Urothelium cell line (cell line): Measurements from ENCODE around the gene FOXP1.

Experiments
- DNase-seq: peaks from one replicate; pipeline ENCODE4 v3.0.0; 2011; ENCODE audit warnings: low spot score, mixed read lengths
- FAIRE-seq: peaks from 2 replicates; lab custom pipeline; 2011; peaks lifted over from hg19 to GRCh38; lab: Jason Lieb, UNC

The FOXP1 gene

DNA sequence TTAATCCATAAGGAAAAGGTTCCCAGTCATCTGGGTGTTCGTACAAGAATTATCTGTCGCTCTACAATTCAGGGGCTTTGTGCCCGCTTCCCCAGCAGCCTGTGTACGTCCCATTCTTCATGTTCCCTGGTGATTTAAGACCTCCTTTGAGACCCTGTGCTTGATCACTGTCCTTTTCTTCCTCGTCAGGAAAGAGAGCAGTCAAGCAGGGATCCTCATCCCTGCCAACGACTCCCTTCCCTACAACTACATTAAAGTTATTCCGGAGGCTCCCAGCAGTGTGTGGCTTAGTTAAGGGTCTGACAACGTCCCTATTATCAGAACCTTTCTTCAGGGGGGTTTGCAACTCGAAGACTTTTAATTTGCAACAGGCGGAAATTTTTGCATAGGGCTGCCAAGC, 175.7 kb downstream of the FOXP1 start:
- no peak for FAIRE-seq
- no peak for DNase-seq

DNA sequence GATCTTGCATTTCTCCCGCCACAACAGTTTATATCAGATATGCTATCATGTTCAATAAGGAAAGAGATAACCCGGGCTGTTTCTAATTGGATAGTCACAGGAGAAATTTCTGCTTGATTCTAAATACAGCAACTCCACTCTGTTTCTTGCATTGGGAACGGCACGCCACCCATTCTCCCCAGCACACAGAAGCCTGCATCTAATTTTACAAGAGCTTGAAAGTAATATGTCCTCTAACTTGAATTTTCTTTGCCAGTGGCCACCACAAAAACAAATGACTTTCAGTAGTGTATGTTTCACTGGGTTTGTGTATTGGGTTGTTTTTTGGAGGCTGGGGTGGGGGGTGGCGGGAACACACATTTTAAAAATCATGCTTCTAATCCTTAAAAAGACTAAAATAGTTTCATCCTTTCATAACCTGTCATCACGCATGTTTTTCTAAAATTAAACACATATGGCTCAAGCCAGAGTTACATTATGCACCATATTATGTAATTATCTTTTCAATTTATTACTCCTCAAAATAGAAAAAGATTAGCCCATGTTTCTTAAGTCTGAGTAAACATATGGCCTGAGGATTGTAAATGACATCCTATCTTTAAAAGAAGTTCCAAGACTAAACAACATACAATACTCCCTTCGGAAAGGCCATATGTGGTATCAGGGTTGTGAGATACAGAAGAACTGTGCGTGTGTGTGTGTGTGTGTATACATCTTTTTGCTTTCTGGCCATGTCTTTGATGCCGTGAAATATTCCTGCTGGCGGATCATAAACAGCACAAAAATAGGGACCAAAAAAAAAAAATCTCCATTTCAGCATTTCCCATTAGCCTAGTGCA, 176.3 kb downstream of the FOXP1 start:
- DNase-seq (no peak), FAIRE-seq (no peak)

DNA sequence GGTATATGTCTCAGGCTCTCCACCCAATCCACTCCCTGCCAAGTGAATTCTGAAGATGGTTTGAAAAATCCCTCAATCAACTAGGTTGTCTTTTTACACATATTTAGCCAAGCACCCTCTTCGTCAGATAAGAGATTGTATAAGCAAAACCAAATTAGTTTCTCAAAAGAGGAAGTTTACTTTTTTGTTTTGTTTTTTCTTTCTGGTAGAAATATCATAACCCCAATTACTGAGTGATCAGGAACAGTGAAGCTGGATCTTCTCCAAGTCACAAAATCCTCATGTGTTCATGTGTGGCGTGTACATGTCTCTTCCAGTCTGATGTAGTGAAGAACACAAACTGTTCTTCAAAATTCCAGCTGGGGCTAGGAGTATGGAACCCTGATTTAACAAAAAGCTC, 180.6 kb downstream of the FOXP1 start:
- FAIRE-seq (no peak), DNase-seq (no peak)

DNA sequence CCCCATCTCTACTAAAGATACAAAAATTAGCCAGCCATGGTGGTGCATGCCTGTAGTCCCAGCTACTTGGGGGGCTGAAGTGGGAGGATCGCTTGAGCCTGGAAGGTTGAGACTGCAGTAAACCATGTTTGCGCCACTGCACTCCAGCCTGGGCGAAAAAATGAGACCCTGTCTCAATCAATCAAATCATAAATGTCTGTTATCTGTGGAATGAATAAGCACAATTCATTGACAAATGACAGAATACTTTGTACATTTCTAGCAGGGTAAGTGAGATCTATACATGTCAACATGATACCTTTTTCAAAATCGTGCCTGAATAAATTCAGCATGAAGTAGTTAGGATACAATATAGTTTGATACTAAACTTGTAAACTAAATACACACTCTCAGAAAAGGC, 181.2 kb downstream of the FOXP1 start:
- FAIRE-seq = no peak
- no peak for DNase-seq

DNA sequence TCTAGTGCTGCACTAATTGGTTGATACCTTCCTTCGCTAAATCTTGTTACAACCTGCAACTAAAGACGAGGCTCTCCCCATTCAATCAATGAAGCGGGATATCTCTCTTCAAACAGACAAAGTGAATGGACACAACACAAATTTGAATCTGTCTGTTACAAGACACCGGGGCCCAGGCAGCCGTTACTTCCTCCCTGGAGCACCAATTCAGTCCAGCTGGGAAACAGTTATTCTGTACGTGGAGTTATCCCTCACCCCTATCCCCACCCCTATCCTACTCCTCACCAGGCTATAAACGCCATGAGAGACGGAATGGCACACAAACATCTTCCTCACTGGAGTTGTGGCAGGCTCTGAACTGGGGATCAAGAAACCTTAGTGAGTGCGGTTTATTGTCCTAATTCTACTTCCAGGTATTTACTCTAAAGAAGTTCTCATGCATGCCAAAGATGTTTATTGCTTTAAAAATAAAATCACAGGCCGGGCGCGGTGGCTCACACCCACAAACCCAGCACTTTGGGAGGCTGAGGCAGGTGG, 181.8 kb downstream of the FOXP1 start:
- DNase-seq = no peak
- FAIRE-seq = no peak

DNA sequence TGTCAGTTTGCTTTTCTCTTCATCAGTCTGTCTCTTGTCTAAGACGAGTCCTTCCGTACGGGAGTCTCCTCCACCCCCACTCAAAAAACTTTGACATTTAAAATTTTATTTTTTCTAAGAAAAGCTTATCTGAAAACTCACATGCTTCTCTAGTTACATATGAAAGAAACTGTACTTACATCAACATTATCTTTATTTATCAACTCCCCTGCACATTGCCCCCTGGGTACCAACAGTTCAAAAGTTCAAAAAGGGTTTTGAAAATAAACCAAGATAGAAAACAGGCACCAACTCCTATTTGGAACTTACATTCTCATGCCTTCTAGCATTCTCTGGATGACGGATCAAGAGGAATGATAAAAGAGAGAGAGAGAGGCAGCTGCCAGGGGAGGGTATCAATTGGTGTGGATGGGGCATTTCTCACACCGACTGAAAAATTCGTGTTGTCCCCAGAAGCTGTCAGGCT, 182.5 kb downstream of the FOXP1 start:
- FAIRE-seq (no peak), DNase-seq (no peak)

DNA sequence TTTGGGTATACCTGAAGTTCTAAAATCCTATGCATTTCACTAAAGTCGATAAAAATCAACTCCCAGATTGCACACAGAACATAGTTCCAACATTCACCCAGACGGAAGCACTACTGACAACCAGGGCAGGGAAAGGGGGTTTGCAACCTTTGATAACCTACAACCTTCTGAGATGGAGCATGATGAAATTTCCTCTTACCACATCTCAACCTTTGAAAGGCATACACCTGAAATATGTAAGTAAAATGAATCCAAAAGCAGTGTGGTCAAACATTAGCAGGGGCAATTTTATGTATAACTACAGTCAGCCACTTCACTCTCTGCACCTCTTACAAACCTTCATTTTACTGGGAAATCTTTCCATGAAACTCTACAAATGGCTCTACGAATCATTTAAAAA, 184.1 kb downstream of the FOXP1 start:
- FAIRE-seq = no peak
- DNase-seq = no peak

DNA sequence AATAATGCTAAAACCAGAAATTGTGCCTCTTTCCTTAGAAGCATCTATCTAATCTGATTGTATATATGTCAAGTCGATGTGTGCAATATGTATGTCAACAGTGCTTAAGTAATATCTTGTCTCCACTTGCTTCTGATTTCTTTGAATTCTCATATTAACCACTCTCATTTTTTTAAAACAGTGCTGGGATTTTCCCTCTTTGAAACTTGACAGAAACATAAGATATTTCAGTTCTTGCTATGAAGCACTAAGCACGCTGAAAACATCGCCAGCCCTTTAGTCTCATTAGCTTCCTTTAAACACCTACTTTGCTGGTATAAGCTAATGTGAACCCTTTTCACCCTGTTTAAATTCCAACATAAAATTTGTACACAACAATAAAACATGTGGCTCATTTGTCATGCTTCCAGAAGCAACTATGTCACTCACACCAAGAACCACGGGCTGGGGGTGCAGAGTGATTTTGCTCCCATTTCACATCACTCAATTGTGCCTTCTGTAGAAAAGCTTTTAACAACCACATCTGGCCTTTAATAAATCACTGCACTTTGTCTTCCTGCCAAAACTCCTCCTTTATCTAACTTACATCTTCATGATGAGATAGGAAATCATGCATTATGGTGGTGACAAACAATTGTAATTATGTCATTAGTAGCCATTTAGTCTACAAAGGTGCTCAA, 185.2 kb downstream of the FOXP1 start:
- no peak for FAIRE-seq
- DNase-seq = no peak

DNA sequence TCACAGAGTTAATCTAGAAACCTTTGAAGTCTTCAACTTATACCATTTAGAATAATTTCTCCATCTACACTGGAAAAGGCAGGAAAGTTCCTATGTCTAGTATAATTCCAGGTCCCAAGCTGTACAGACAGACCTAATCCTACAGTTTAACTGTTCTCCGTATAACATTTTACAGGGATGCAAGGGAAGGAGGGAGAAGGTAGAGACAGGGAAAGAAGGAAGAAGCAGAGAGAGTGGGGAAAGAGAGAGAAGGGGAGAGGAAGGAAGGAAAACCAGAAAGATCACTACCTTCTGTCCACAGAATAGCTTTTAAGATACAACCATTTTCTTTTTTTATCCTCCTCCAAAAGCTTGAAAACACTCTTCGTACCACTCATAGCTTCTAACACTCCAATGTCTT, 185.8 kb downstream of the FOXP1 start:
- FAIRE-seq = no peak

DNA sequence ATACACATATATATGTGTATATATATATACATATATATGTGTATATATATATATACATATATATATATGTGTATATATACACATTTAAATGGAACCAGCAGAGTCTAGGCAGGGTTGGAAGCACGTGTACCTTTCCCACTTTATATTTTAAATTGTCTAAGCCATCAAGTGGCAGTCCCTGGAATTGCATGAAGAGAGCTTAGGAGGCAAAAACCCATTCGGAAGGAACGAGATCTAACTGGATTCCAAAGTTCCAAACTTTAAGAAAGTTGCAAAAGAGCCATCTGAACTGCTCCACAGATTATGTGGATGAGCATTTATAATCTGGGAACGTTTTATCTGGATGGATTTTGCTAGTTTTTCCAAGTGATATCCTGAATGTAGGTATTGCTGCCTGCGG, 186.5 kb downstream of the FOXP1 start:
- DNase-seq (peak; percentile 37), FAIRE-seq (no peak)

More for the DNA sequence above, 185.8 kb downstream of the FOXP1 start:
- no peak for DNase-seq

DNA sequence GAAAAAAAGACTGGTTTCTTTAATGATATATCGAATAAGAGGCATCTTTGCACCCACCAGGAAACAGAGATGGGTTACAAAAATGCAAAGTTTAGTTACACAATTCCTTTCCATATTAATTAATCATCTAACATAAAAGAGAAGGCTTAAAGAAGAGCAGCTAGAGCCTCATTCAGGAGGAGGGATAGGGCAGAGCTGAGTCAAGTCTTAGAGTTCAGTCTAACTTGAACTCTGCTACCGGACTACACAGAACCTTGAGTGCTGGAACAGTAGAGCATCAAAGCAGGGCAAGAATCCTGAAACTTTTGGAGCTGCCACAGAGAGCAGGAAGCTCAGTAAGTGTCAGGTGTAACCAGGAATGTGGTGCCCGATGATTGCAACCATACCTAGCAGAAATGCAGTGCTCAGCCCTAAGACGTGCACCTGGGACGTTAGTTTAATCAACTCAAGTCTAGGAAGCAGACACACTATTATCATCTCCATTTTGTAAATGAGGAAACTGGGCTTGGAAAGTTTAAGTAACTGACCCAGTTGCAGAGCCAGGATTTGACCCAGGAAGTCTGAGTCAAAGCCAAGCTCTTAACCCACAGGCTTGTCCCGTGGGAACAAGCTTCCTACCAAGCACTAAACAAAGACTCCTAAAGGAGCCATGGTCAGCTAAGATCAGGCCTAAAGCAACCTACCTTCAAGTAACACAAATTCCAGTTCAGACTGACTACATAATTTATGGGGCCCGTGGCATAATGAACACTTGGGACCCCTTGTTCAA, 187.4 kb downstream of the FOXP1 start:
- DNase-seq (no peak), FAIRE-seq (no peak)

DNA sequence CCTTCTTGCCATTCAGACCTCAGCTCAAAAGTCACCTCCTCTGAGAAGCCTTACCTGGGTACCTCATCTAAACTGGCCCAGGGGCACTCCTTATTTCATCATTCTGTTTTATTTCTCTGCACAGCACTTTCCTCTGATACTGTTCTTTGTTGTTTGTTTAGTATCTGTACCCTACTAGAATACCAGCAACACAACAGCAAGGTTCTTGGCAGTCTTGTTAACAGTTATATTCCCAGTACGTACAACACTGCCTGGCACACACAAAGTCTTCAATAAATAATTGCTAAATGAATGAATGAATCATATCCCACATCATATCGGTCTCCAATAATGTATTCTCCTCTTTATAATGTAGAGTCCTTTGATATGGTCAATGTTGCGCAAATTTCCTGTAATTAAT, 188.1 kb downstream of the FOXP1 start:
- no peak for FAIRE-seq
- no peak for DNase-seq

DNA sequence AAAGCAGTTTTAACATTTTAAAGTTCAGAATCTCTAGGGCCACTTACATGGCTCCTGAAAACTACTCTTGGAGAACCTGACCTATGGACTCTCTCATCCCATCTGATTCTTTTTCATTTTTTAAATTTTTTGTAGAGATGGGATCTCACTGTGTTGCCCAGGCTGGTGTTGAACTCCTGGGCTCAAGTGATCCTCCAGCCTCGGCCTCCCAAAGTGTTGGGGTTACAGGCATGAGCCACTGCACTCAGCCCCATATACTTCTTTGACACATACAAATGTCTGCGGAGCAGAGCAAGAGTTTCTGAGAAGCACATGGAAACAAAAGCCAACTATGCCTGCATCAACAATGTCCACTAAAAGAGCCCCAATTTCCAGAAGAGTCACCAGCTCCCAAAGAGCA, 189.8 kb downstream of the FOXP1 start:
- FAIRE-seq (no peak), DNase-seq (no peak)

DNA sequence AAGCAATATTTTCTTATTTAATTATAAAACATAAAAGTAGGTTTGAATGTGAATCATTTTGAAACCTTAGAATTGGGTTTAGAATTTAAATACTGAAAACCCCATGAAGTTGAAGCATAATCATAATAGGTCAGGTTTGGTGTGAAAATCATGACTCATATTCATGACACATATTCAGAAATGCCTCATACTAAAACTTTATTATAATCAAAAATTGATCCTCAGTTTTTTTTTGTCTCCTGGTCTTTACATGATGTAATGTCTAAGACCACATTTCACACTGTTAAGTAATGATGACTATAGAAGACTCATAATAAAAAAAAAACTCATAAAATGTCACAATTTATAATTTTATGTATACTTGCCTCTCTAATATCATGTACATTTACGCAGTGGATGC, 190.4 kb downstream of the FOXP1 start:
- DNase-seq (no peak), FAIRE-seq (no peak)

DNA sequence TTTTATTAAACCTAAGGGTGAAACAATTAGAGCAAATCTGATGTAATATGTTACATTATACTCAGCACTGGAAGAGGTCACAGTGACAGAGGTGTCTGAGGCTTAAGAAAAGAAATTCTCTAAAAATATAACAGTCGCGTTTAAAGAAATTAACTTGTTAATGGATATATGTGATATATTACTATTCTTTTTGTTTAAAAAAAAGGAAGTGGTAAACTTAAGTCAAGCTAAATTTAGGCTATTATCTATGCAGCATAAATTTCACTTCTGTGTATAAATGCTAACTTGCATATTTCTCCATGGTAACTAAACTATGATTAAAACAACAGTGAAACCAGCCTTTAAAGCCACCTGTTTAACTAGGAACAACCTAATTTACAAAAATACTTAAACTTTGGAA, 191.3 kb downstream of the FOXP1 start:
- FAIRE-seq (no peak), DNase-seq (no peak)

DNA sequence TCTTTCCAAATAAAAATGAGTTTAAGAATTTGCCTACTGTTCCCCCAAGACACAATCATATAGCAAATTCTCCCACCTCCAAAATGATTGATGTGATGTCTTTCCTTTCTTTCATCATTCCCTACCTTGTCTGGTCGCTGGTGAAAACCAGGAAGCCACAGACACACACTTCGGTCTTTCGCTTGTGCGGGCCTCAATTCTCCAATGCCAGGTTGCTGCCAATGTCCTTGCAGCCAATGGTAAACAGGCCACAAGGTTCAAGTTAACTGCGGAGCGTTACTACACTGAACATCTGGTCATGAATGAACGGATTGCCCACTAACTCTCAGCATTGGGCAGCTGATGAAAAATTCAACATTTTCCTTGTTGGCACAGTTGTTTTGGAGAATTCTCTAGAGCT, 192.2 kb downstream of the FOXP1 start:
- FAIRE-seq (no peak), DNase-seq (no peak)

DNA sequence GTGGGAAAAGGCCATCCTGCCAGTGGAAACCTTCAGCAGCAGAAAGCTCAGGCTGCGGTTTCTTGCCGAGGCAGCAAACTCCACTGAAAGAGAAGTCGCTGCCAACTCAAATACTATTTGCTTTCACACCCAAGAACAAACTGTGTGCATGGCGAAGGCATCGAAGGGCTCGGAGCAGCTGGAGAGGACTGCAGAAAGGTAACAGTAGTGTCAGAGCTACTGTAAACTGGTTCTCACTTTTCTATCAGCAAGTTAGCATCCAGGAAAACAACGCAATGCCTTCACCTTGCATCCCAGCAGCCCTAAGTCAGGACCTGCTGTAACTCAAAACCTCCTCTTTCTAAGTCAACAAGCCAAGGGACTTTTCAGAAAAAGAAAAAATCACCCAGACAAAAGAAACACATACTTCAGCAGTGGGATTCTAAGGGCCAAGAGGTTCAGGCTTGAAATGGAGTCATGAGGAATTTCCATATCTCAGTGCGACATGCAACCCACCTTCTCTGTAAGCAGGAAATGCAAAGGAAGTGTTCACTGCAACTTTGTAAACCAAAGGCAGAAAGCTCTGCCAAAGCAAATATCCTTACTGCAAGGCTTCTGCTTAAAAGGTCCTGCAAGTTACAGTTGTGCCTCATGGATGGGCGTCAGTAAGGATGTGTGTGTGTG, 193.5 kb downstream of the FOXP1 start:
- no peak for DNase-seq
- FAIRE-seq = no peak

DNA sequence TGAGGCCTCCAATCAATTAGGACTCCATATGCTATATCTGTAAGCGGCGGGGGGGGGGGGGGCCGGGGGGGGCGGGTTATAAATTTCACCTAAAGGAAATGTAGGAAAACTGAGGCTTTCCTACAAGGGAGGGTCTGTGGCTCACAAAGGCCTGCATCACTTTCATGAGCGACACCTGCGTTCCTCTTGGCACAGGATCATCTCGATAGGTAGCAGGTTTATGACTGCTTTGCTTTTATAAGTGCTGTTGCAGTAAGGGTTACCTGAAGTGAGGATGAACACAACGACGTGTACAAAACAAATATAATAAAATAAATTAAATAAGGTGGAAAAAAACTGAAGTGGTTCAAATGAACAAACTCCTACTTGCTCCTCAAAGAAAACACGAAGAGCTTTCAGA, 194.3 kb downstream of the FOXP1 start:
- DNase-seq = no peak
- no peak for FAIRE-seq

DNA sequence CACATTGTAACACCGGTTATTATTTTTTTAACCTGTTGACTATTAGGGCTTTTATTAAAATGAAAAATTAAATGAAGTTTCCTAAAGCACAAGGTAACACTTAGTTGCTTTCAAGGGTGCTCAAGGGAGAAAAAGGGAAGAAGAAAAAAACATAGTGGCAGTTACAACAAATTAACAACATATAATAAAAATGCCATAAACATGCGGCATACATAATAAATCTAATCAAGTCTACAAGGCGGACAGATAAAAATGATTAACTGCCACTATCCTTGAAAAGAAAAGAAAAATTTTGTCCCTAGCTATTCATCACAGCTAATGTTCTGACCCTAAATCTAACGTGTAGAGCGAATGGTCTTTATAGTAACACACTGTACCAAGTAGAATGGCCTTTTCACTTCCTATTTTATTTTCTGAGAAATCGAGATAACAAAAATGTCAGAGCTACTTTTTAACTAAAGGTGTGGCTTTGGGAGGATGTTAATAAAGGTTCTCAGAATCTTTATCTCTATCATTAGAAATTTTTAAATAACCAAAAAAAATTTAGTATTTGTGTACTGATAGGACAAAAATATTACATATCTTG, 194.9 kb downstream of the FOXP1 start:
- FAIRE-seq (no peak), DNase-seq (no peak)

DNA sequence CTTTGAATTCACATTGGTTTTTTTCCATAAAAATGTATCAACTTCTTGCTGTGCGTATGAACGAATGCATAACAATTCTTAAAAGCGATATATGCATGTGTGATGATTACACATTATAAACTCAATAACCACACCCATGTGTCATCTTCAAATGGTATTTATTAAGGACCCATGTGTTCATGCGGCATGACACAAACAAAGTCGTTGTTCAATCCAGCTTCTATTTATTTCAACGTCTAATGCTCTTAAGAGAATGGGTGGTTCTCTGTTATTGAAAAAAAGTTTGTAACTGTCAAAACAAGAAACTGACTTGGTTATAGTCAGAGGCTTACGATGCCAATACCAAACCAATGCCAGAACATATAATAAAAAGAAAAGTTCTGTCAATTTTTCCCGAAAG, 195.9 kb downstream of the FOXP1 start:
- no peak for FAIRE-seq

More for the DNA sequence above, 195.9 kb downstream of the FOXP1 start:
- DNase-seq = no peak
